Upper lobe of left lung (tissue), 4 donors: ENCODE measurements around the gene EPB41L1.

Source experiments
- CTCF ChIP-seq, 6 experiments: fragments of 450-650 bp in 4 of 6; fragments of 200-600 bp in 2 of 6; sonication (generic) in 2 of 6; IDR thresholded peaks; one replicate each; pipeline ENCODE4 v1.5.1; 2016 to 2019; ENCODE audit warnings: antibody characterized with exemption in 6 of 6
- EP300 ChIP-seq, 4 donors: sonication (generic); formaldehyde crosslinking; IDR thresholded peaks; one replicate each; pipeline ENCODE4 v1.5.1; 2017; ENCODE audit warnings: antibody characterized with exemption in 4 of 4, control low read depth in 2 of 4
- POLR2A ChIP-seq, 4 donors: fragments of 450-650 bp; IDR thresholded peaks; one replicate each; pipeline ENCODE4 v1.5.1; 2016 to 2017; ENCODE audit warnings: antibody characterized with exemption in 4 of 4, mild to moderate bottlenecking in 2 of 4
- POLR2AphosphoS5 ChIP-seq, 2 donors: sonication (generic); formaldehyde crosslinking; IDR thresholded peaks; one replicate each; pipeline ENCODE4 v1.5.1; 2017; ENCODE audit warnings: antibody characterized with exemption in 2 of 2

- TF ChIP-seq POLR2A (IDR thresholded peaks at IDR 0.05) (no peak), CTCF (IDR thresholded peaks at IDR 0.05) (no peak), POLR2AphosphoS5 (IDR thresholded peaks at IDR 0.05) (peak in 1 of 2 donors; percentile 30), EP300 (IDR thresholded peaks at IDR 0.05) (no peak)
Observed at GRCh38 chr20:36145877-36146707, 8.4 kb upstream of the EPB41L1 start.
